Embryonic facial prominence (tissue), 1 donor: ENCODE measurements around the gene FHDC1.

Experiments
- DNase-seq: peaks from one replicate; pipeline ENCODE4 v3.0.0-alpha.2; 2016; ENCODE audit errors: extremely low spot score

FHDC1 gene

GRCh38 chr4:153005899-153006381 lies 69.8 kb downstream of the FHDC1 start:
- no peak for DNase-seq

GRCh38 chr4:153008578-153009199 lies 72.6 kb downstream of the FHDC1 start:
- DNase-seq, result no peak

GRCh38 chr4:153010146-153010545 lies 74.0 kb downstream of the FHDC1 start:
- no peak for DNase-seq

- no peak for DNase-seq
Measured at GRCh38 chr4:153013202-153013977, 77.3 kb downstream of the FHDC1 start.

GRCh38 chr4:153014460-153014859 lies 78.3 kb downstream of the FHDC1 start:
- DNase-seq, result no peak

GRCh38 chr4:153016592-153016991 lies 80.5 kb downstream of the FHDC1 start:
- no peak for DNase-seq

- no peak for DNase-seq
Measured at GRCh38 chr4:153018031-153018430, 81.9 kb downstream of the FHDC1 start.

- no peak for DNase-seq
Measured at GRCh38 chr4:153018684-153019083, 82.6 kb downstream of the FHDC1 start.

- no peak for DNase-seq
Measured at GRCh38 chr4:153019906-153020305, 83.8 kb downstream of the FHDC1 start.

- DNase-seq, result no peak
Measured at GRCh38 chr4:153020457-153020856, 84.3 kb downstream of the FHDC1 start.

GRCh38 chr4:153021276-153021675 lies 85.2 kb downstream of the FHDC1 start:
- no peak for DNase-seq

- no peak for DNase-seq
Measured at GRCh38 chr4:153022241-153022715, 86.2 kb downstream of the FHDC1 start.

- no peak for DNase-seq
Measured at GRCh38 chr4:153023139-153023538, 87.0 kb downstream of the FHDC1 start.

- no peak for DNase-seq
Measured at GRCh38 chr4:153023692-153024394, 87.7 kb downstream of the FHDC1 start.

GRCh38 chr4:153024466-153024865 lies 88.3 kb downstream of the FHDC1 start:
- no peak for DNase-seq

GRCh38 chr4:153025406-153025805 lies 89.3 kb downstream of the FHDC1 start:
- no peak for DNase-seq

- no peak for DNase-seq
Measured at GRCh38 chr4:153026591-153027346, 90.6 kb downstream of the FHDC1 start.

- DNase-seq, result no peak
Measured at GRCh38 chr4:153027866-153028265, 91.7 kb downstream of the FHDC1 start.

- no peak for DNase-seq
Measured at GRCh38 chr4:153028535-153028934, 92.4 kb downstream of the FHDC1 start.
